Hindlimb muscle (tissue), 1 donor: ENCODE measurements around the gene RGS11. TPM values are rescaled to one million over a fixed set of nuclear protein-coding genes. Genes with fewer than 3 reads are reported as not detected.
"Not testable (repeated sequence)": the region's sequence is repeated elsewhere in the genome, so short reads cannot be mapped to it uniquely, and the experiment has no call there.

Experiments used
- DNase-seq: peaks from one replicate; pipeline ENCODE4 v3.0.0-alpha.2; 2013
- polyA plus RNA-seq: library from polyadenylated mRNA; unstranded; fragments of 120-200 nt; gene quantifications from one replicate; pipeline ENCODE4 v1.2.1, GENCODE V29; 2013; ENCODE audit not compliant: insufficient read length

Gene RGS11
- polyA plus RNA-seq, 1 donor = 1.6 TPM

DNA sequence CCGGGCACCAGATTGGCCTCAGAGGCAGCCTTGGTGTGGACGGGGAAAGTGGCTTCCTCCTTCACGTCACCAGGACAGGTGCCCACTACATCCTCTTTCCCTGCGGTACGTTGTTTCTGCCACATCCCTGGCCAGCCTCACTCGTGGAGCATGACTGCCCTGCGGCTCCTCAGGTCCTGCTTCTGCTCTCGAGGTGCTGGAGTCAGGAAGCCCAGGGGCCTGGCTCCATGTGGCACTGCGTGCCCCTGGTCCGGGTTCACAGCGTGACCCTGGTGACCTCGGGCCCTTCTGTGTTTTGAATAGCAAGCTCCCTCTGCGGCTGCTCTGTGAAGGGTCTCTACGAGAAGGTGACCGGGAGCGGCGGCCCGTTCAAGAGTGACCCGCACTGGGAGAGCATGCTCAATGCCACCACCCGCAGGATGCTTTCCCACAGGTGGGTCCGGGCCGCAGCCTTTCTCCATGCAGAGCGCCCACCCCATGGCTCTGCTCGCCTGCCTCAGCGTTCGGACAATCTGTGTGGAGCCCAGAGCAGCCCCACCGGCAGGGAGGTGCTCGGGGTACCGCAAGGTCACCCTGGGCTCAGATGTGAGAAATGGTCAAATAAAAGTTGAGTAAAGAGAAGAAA, 13.5 kb downstream of the RGS11 start:
- DNase-seq = no peak

DNA sequence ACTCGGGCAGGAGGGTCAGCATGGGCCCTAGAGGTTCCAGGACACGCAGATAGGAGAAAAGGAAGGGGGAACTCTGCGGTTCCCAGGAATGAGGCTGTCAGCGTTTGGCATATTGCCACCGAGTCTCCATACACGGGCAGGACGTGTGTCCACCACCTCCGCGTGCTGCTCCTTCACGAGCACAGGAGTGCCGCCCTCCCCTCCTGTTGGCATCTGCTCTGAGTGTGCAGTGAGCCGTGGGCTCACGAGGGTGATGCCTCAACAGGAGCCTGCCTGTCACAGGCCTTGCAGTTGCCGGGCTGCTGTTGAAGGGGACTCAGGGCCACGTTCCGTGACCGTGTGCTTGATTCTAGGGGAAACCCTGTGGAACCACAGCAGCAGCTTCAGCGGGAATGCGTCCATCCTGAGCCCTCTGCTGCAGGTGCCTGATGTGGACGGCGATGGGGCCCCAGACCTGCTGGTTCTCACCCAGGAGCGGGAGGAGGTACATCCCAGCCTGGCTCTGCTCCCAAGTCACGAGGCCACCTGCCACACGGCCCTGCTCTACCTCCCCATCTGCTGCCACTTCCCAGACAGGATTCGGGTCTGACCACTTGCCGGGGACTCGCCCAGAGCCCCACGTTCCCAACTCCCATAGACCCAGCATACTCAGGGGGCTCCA, 14.6 kb downstream of the RGS11 start:
- no peak for DNase-seq

DNA sequence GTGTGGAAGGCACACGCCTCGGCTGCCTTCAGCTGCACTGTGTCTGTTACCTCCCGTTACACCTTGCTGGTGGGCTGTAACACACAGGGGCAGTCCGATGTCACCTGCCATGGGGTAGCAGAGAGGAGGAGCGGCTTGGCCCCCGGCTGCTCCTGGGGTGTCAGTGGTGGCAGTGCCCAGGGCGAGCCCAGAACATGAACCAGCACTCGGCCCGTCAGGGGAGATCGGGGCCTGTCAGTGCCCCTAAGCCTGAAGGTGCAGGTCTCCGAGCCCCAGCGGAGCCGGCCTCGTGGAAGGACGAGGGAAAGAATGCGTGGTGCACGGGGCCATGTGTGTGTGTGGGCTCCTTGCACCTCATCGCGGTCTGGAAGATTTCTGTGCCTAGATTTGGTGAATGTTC, 15.4 kb downstream of the RGS11 start:
- DNase-seq = no peak

DNA sequence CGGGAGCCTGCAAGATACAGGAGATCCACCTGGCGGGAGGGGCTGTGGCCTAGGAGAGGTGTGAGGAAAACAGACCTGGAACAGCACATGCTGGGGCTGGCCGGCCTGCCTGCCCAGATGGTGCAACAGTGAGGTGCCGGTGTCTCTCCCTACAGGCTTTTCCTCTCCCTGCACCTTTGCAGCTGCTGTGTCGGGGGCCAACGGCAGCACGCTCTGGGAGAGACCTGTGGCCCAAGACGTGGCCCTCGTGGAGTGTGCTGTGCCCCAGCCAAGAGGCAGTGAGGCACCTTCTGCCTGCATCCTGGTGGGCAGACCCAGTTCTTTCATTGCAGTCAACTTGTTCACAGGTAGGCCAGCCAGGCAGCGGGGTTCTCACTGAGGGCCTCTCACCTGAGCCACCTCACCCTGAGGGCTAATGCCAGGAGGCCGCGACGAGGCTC, 15.9 kb downstream of the RGS11 start:
- no peak for DNase-seq

DNA sequence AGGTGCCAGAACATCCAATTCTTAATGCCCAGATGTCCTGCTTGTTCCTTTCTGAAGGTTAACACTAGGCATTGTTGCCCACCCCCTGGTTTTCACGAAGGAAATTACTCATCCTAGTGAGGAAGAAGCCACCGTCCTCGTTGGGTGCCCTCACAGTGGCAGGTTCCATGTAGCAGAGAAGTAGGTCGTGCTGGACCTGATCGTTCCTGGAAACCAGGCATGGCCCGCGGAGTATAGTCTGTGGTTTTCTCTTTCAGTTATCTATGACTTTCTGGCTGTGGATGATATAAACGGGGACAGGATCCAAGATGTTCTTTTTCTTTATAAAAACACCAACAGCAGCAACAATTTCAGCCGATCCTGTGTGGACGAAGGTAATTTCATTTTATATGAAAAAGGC, 16.5 kb downstream of the RGS11 start:
- no peak for DNase-seq

DNA sequence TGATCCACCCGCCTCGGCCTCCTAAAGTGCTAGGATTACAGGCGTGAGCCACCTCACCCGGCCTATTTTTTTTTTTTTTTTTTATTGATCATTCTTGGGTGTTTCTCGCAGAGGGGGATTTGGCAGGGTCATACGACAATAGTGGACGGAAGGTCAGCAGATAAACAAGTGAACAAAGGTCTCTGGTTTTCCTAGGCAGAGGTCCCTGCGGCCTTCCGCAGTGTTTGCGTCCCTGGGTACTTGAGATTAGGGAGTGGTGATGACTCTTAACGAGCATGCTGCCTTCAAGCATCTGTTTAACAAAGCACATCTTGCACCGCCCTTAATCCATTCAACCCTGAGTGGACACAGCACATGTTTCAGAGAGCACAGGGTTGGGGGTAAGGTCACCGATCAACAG, 17.7 kb downstream of the RGS11 start:
- not testable (repeated sequence) for DNase-seq

DNA sequence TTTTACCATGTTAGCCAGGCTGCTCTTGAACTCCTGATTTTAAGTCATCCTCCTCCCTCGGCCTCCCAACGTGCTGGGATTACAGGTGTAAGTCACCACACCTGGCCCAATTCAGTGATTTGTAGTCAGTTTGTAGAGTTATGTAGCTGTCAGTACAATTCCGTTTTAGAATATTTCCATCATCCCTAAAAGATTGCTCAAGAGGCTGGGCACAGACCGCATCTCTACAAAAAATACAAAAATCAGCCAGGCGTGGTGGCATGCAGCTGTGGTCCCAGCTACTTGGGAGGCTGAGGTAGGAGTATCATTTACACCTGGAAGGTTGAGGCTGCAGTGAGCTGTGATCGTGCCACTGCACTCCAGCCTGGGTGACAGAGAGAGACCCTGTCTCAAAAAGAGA, 20.6 kb downstream of the RGS11 start:
- DNase-seq = no peak

DNA sequence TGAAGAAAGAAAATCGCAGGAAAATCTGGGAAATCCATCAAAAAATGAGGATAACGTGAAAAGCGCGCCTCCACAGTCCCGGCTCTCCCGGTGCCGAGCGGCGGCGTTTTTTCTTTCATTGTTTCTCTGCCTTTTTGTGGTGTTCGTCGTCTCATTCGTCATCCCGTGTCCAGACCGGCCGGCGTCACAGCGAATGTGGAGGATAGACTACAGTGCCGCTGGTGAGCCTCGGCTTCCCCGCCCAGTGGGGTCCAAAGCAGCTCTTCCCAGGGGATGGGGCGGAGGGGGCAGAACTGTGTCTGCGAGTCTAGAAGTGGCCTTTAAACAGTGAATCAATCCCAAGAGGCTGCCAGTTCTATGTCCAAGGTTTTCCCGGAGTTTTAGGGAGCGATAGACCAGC, 21.3 kb downstream of the RGS11 start:
- no peak for DNase-seq

DNA sequence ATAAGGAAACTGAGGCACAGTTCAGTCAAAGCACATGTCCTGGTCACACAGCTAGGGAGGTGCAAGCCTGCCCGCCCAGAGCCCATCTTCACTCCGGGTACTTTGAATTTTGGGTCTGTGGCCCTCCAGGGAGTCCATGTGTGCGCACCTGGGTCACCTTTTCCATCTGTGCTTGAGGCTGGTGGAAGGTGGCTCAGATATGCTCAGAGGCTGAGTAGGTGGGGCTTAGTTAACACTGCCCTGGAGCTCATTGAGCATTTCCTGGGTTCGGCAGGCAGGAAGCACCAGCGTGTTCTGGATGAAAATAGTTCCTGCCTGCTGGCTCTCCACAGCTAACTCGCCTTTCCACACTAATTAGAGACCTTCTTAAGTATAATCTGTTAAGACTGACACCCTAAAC, 21.9 kb downstream of the RGS11 start:
- DNase-seq = no peak

DNA sequence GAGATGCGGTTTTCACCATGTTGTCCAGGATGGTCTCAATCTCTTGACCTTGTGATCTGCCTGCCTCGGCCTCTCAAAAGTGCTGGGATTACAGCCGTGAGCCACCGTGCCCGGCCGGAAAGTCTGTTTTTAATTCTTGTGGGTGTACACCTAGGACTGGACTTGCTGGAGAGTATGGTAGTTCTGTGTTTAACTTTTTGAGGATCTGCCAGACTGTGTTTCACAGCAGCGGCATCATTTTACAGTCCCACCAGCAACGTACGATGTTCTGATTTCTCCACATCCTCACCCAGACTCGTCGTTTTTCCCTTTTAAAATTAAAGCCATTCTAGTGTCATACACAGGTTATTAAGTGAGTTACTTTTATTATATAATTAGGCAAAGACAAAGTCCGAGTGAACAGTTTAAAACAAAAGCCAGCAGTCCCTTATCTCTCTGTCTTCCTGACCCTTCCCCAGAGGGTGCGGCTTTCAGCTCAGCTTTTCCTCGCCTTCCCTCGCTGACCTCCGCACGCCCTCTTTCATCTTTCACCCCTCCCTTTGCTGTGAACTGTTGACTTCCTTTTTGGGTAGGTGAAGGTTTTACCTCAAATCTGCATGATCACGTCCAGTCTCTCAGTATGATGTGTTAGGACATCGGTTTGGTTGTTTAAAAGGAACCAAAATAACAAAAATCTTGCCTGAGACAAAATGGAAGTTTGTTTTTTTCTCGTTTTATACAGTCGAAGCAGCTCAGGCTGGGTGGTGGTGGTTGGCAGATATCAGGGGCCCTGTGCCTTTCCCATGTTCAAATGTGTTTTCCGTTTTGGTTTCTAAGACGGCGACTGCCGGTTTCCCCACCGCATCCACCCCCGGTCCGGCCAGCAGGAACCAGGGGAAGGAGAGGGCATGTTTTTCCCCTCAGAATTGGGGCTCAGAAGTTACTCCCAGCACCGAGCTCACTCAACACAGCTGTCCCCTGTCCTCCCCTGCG, 23.1 kb downstream of the RGS11 start:
- DNase-seq = no peak

DNA sequence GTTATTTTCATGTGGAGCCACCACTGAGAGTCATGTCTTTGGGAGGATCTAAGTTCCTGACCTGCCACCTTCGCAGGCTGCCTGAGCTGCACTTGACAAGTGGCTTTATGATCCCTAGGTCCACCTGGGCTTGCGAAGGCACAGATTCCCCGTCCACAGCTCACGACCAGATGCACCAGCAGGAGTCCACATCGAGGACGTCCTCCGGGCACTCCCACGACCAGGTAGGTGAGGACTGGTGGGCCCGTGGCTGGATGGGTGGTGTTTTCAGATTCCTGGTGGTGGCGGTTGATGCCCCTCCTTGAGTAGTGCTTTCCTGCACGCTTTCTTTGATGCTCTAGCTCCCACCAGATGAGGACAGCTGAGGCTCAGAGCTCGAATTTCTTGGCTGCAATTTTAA, 26.3 kb downstream of the RGS11 start:
- no peak for DNase-seq

DNA sequence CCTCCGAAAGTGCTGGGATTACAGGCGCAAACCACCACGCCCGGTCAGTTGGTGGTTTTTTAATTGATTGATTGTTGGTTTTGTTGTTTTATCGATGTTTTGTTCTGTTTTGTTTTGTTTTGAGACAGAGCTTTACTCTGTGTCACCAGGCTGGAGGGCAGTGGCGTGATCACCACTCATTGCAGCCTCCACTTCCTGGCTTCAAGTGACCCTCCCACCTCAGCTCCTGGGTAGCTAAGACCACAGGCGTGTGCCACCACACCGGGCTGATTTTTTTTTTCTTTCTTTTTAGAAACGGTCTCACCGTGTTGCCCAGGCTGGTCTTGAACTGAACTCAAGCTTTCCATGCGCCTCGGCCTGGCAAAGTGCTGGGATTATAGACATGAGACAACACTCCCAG, 28.7 kb downstream of the RGS11 start:
- DNase-seq = no peak

DNA sequence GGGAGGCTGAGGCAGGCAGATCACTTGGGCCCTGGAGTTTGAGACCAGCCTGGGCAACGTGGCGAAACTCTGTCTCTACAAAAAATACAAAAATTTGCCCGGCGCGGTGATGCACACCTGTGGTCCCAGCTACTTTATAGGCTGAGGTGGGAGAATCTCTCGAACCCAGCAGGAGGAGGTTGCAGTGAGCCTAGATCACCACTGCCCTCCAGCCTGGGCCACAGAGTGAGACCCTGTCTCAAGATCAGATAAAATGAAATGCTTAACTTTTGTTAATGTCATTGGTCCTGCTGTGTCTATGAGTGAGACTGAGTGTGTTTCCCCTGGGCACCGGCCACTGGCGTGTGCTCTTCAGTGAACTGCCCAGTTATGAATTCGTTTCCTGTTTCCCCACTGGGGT, 30.6 kb downstream of the RGS11 start:
- no peak for DNase-seq

DNA sequence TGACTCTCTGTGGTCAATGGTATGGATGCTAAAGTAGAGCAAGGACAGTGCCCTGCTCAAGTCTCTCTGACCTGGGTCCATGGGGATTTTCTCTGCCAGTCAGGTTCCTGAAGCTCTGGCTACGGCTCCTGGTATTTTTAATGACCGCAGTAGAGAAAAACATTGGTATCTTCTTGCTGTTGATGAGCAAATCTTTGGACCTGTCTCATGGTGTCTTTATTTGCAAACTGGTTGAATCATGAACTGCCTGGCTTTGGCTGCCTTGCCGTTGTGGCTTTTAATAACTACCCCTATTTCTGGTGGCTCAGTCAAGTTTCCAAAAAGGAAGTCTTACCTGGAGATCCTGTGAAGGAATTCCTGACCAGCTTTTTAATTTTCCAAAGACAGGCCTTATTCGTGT, 32.4 kb downstream of the RGS11 start:
- no peak for DNase-seq

DNA sequence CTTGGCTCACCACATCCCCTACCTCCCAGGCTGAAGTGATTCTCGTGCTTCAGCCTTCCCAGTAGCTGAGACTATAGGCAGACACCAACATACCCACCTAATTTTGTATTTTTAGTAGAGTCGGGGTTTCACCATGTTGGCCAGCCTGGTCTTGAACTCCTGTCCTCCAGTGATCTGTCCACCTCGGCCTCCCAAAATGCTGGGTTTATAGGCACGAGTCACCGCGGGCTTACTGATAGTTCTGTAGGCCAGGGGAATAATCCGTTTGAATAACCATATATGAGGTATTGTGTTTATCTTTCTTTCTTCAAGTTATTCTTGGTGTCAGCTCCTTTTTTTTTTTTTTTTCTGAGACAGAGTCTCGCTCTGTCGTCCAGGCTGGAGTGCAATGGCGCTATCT, 33.5 kb downstream of the RGS11 start:
- DNase-seq = no peak

DNA sequence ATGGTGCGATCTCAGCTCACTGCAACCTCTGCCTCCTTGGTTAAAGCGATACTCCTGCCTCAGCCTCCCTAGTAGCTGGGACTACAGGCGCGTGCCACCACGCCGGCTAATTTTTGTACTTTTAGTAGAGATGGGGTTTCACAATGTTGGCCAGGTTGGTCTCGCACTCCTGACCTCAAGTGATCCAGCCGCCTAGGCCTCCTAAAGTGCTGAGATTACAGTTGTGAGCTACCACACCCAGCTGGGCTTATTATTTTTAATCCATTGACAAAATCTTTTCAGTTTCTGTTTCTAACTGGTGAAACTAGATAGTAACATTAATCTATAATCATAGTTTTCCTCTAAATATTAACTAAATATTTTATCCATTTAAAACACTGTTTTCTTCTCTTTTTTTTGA, 35.2 kb downstream of the RGS11 start:
- DNase-seq = no peak

DNA sequence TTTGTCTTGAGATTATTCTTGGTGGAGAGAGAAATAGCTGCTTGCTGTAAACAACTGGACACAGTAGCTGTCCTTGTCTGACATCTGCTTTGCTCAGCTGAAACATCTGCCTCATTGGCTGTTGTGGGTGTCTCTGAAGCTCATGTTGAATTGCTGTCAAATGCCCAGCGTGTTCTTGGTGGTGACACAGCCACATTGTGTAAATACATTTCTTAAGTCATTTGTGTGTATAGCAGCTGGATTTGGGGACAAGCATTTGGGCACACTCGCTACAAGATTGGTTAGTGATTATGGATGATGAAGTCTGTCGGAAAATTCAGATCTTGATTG, 35.8 kb downstream of the RGS11 start:
- no peak for DNase-seq

DNA sequence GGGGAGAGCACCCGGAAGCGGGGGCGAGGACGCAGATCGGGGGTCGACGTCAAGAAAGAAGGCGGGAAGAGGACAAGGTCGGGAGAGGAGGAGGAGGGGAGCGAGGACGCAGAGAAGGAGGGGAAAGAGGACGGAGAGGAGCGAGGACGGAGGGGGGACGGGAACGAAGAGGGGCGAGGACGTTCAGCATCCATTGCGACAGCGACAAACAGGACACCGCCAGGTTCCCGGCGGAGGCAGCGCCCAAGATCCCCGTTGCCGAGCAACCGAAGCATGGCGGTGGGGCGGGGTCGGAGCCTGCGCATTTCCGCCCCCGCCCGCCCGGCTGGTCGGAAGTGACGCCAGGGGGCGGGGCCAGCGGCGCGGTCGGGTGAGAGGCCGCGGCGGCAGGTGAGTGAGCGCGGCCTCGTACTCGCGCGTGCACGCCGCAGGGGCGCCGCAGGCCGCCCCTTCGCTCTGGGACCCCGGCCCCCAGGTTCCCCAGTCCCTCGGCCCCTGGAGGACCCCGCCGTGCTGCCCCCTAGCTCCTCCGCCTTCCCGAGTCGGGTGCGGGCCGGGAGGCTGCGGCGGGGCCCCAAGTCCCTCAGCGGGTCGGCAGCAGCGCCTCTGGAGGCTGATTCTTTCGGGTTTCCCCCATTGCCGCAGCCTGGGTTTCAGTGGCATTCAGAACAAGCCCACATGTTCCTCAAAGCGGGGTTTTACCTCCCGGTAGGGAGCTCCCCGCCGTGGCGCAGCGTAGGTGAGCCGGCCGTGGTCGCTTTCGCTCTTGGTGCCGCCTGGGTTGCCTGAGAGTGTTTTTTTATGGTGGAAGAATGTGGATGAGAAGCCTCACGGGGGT, 41.1 kb downstream of the RGS11 start, which contains the start of gene FAM234A:
Gene FAM234A (plus strand): TSS at position 354 of the 838 bp plus-strand sequence. CDS start 19,593 bp downstream, outside the sequence.
- DNase-seq = peak; percentile 95

DNA sequence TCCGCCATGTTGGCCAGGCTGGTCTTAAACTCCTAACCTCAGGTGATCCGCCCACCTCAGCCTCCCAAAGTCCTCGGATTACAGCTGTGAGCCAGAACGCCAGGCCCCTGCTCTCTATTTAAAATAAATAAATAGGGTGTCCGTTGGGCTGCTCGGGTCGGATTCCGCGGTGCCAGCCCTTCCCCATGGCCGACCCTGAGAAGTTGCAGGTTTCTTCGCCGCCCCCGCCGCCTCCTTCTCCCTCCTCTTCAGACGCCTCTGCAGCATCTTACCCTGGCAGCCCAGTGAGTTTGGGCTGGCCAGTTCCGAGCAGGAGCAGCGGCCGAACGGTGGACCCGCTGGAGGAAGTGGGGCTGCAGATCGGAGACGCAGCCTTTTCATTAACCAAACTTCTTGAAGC, 44.8 kb downstream of the RGS11 start:
- no peak for DNase-seq

DNA sequence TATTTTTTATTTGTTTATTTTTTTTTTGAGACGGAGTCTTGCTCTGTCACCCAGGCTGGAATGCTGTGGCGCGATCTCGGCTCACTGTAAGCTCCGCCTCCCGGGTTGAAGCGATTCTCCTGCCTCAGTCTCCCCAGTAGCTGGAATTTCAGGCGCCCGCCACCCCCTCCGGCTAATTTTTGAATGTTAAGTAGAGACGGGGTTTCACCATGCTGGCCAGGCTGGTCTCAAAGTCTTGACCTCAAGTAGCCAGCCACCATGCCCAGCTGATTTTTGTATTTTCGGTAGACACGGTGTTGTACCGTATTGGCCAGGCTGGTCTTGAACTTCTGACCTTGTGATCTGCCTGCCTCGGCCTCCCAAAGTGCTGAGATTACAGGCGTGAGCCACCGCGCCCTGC, 45.4 kb downstream of the RGS11 start:
- not testable (repeated sequence) for DNase-seq

DNA sequence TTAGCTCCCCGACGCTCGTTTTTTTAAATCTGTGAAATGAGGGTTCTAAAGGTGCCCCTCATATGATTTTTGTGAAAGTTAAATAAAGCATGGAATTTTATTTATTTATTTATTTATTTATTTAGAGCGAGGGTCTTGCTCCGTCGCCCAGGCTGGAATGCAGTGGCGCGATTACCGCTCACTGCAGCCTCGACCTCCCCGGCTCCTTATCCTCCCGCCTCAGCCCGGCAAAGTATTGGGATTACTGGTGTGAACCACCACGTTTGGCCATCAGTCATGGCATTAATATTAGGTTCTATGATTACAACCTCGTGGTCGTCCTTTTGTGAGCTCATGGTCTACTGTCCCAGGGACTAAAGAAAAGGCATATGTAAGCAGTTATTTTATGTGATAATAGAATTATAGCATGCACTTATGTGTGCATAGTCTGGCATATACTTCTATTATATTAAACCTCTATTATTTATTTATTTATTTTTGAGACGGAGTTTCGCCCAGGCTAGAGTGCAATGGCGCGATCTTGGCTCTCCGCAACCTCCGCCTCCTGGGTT, 45.9 kb downstream of the RGS11 start:
- no peak for DNase-seq
